Measurements from ENCODE around the gene HMOX1. TPM values are rescaled to one million over a fixed set of nuclear protein-coding genes. Genes with fewer than 3 reads are reported as not detected.

HMOX1 gene
- total RNA-seq, 1 donor from 2014 or later = 27.1 TPM

DNA sequence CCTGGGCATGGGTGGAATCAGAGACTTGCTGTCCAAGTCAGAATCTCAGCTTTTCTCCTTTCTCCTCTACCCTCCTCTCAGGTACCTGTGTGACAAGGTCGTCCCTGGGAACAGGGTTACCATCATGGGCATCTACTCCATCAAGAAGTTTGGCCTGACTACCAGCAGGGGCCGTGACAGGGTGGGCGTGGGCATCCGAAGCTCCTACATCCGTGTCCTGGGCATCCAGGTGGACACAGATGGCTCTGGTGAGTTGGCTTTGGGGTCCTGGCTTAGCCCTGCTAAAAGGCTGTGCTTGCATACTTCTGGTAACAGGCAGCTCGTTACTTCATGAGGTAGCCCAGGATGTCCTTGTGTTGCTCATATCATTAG, 29.8 kb downstream of the HMOX1 start:
- TF ChIP-seq, protein P1, sequence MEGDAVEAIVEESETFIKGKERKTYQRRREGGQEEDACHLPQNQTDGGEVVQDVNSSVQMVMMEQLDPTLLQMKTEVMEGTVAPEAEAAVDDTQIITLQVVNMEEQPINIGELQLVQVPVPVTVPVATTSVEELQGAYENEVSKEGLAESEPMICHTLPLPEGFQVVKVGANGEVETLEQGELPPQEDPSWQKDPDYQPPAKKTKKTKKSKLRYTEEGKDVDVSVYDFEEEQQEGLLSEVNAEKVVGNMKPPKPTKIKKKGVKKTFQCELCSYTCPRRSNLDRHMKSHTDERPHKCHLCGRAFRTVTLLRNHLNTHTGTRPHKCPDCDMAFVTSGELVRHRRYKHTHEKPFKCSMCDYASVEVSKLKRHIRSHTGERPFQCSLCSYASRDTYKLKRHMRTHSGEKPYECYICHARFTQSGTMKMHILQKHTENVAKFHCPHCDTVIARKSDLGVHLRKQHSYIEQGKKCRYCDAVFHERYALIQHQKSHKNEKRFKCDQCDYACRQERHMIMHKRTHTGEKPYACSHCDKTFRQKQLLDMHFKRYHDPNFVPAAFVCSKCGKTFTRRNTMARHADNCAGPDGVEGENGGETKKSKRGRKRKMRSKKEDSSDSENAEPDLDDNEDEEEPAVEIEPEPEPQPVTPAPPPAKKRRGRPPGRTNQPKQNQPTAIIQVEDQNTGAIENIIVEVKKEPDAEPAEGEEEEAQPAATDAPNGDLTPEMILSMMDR (IDR thresholded peaks at IDR 0.05) = no peak
- Histone ChIP-seq H3K27me3 (no peaks in the 10 kb centered on the region), H3K4me3 (no peak overlapping the region), H3K36me3 (peaks cover 56 to 84% of the 10 kb centered on the region in 2 donors), H3K9me3 (no peaks in the 10 kb centered on the region), H3K4me1 (no peaks in the 10 kb centered on the region), H3K27ac (no peak overlapping the region)
- intact Hi-C loops (cut with DNase I) = no loop called here
- DNase-seq (ENCODE audit: low spot score in 2 of 2) = no peak

- no peaks in the 10 kb centered on the region for H3K27me3 ChIP-seq
- no peaks in the 10 kb centered on the region for H3K9me3 ChIP-seq
- H3K4me3 ChIP-seq = no peak overlapping the region
- no peaks in the 10 kb centered on the region for H3K4me1 ChIP-seq
- TF ChIP-seq, protein P1 (IDR thresholded peaks at IDR 0.05) = no peak
- peaks cover 60 to 88% of the 10 kb centered on the region in 2 donors for H3K36me3 ChIP-seq
- intact Hi-C loops (cut with DNase I) = no loop called here
- no peak overlapping the region for H3K27ac ChIP-seq
- no peak for DNase-seq (ENCODE audit: low spot score in 2 of 2)
Observed at GRCh38 chr22:35411102-35411501, 30.2 kb downstream of the HMOX1 start.

GRCh38 chr22:35413624-35414023, 32.7 kb downstream of the HMOX1 start:
- intact Hi-C loops (cut with DNase I) = no loop called here
- TF ChIP-seq, protein P1 (IDR thresholded peaks at IDR 0.05) = no peak
- no peak for DNase-seq (ENCODE audit: low spot score in 2 of 2)
- Histone ChIP-seq H3K4me1 (no peaks in the 10 kb centered on the region), H3K9me3 (no peaks in the 10 kb centered on the region), H3K4me3 (no peak overlapping the region), H3K27me3 (no peaks in the 10 kb centered on the region), H3K36me3 (peaks cover 67 to 83% of the 10 kb centered on the region in 2 donors), H3K27ac (no peak overlapping the region)

- Histone ChIP-seq H3K27ac (no peak overlapping the region), H3K4me1 (no peaks in the 10 kb centered on the region), H3K4me3 (no peak overlapping the region), H3K36me3 (peaks cover 72 to 84% of the 10 kb centered on the region in 2 donors), H3K9me3 (no peaks in the 10 kb centered on the region), H3K27me3 (no peaks in the 10 kb centered on the region)
- intact Hi-C loops (cut with DNase I) = no loop called here
- TF ChIP-seq, protein P1 (IDR thresholded peaks at IDR 0.05) = no peak
- DNase-seq (ENCODE audit: low spot score in 2 of 2) = no peak
Observed at GRCh38 chr22:35417606-35418005, 36.7 kb downstream of the HMOX1 start.

GRCh38 chr22:35418088-35418487, 37.2 kb downstream of the HMOX1 start:
- TF ChIP-seq, protein P1 (IDR thresholded peaks at IDR 0.05) = no peak
- DNase-seq (ENCODE audit: low spot score in 2 of 2) = no peak
- H3K9me3 ChIP-seq = no peaks in the 10 kb centered on the region
- H3K4me1 ChIP-seq = no peaks in the 10 kb centered on the region
- no peaks in the 10 kb centered on the region for H3K27me3 ChIP-seq
- H3K27ac ChIP-seq = no peak overlapping the region
- H3K4me3 ChIP-seq = no peak overlapping the region
- H3K36me3 ChIP-seq = peaks cover 76 to 88% of the 10 kb centered on the region in 2 donors
- intact Hi-C loops (cut with DNase I) = no loop called here

GRCh38 chr22:35418731-35419130, 37.8 kb downstream of the HMOX1 start:
- H3K27ac ChIP-seq = no peak overlapping the region
- TF ChIP-seq, protein P1 (IDR thresholded peaks at IDR 0.05) = no peak
- DNase-seq (ENCODE audit: low spot score in 2 of 2) = no peak
- intact Hi-C loops (cut with DNase I) = no loop called here
- H3K4me3 ChIP-seq = no peak overlapping the region
- H3K9me3 ChIP-seq = no peaks in the 10 kb centered on the region
- H3K4me1 ChIP-seq = no peaks in the 10 kb centered on the region
- H3K27me3 ChIP-seq = no peaks in the 10 kb centered on the region
- peaks cover 76 to 86% of the 10 kb centered on the region in 2 donors for H3K36me3 ChIP-seq
